GM15510 (cell line): Measurements from ENCODE around the gene LMOD1.

ENCODE experiments used
- POLR2A ChIP-seq: IDR thresholded peaks from 3 replicates; pipeline ENCODE4 v1.6.1; 2011; ENCODE audit warnings: borderline replicate concordance; ENCODE audit not compliant: insufficient read length; ENCODE audit errors: extremely low read depth

Gene LMOD1

DNA sequence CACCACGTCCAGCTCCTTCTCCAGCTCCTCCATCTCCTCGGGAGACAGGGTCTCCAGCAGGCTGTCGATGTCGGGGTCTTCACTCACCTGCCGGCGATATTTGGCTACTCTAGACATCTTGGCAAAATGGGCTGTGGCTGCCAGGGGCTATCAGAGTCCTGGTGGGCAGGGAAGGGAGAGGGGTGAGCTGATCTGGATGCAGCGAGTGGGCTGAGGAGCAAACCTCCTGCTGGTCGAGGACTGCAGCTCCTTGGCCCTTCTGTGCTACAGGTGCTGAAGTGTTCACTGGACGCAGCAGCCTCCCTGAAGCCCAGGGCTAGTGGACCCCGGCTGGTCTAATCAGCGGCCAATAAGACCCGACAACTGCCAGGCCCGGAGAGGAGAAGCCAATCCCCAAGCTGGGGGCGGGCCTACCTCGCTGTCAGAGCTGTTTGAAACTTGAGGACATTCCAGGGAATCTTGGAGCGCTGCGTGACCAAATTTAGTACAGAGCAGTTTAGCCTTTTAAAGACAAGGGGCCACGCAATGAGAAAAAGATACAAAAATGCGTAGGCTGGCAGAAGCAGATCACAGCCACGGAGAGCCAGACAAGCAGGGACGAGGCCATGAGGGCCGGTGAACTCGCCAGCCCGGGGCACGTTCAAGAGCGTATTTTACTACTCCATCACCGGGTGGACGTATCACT lies at the start of gene LMOD1:
LMOD1 (minus strand) TSS at position 325 of the 685 bp plus-strand sequence; CDS start at position 117, 208 bp downstream.
- TF ChIP-seq POLR2A, result no peak

DNA sequence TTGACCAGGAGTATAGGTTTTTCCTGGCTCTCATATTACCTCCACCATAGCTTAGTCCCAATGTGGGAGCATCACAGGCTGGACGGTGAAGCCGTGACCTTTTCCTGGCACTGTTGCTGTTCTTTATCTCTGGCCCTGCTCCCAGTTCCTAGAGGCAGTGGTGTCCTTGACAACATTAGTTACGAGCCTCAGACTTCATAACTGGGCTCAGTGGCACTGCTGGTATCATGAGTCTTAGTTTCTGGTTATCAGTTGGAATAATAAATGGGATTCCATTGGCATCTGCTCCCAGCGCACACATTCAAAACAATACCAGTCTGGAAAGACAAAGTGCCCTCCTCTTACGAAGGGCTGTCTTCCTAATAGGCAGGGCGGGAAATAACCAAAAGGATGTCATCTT lies 44.1 kb upstream of the LMOD1 start:
- TF ChIP-seq POLR2A, result no peak

DNA sequence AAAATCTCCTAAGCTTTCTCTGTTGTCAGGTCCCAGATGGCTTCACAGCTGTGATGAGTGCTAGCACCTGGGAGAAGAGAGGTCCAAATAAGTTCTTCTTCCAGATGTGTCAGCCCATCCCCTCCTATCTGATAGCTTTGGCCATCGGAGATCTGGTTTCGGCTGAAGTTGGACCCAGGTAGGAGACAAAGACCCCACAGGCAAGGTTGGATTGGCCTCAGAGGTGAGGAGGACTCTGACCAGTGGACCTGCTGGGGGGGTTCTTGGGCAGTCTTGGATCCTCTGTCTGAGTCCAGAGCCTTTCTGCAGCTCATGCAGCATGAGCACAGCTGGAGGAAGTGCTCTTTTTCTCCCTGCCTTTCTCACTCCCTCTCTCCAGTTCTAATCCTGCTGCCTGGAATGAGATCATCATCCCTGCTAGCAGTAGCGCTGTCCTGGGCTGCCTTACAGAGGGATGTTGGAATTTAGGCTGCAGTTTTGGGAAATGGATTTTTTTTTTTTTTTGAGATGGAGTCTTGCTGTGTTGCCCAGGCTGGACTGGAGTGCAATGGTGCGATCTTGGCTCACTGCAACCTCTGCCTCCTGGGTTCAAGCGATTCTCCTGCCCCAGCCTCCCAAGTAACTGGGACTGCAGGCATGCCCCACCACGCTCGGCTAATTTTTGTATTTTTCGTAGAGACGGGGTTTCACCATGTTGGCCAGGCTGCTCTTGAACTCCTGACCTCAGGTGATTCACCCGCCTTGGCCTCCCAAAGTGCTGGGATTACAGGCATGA lies 43.2 kb upstream of the LMOD1 start:
- TF ChIP-seq POLR2A, result no peak

DNA sequence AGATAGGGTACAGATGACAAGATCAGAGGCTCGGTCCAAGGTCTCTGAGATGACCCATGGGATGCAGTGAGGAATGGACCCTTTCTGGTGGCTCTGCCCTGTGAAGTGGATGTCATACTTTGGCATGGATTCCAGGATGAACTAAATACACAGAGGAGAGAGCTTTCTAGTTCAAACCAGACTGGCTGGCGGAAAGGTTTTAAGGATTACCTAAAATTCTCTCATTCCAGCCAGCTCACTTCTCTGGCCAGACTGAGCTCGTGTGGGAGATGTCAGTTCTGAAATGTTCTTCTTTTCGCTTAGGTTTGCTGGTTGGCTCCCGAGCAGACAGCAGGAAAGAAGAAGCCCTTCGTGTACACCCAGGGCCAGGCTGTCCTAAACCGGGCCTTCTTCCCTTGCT lies 42.3 kb upstream of the LMOD1 start:
- no peak for TF ChIP-seq POLR2A

DNA sequence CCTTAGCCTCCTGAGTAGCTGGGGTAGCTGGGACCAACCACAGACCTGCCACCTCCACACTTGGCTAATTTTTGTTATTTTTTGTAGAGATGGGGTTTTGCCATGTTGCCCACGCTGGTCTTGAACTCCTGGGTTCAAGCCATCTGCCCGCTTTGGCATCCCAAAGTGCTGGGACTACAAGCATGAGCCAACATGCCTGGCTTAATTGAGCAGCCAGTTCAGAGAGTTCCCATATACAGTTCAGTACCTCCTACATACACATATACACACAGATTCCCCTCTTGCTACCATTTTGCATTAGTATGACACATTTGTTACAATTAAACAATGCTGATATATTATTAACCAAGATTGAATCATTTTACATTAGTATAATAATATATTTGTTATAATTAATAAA lies 39.0 kb upstream of the LMOD1 start:
- TF ChIP-seq POLR2A, result no peak

DNA sequence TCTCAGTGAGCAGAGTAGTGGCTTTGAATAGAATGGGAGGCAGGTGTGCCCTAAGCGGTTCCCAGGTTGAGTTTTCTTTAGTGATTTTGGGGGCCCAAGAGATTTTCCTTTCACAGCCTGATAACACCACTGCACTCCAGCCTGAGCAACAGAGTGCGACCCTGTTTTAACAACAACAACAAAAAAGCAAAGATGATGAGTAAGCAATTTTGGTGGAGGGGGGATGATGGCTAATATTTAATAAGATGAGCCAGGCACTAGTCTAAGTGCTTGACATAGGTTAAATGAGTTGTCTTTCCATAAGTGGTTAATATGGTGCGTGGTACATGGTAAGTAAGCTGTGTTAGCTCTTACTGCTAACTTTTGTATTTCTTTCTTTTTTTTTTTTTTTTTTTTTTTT lies 38.1 kb upstream of the LMOD1 start:
- no peak for TF ChIP-seq POLR2A

DNA sequence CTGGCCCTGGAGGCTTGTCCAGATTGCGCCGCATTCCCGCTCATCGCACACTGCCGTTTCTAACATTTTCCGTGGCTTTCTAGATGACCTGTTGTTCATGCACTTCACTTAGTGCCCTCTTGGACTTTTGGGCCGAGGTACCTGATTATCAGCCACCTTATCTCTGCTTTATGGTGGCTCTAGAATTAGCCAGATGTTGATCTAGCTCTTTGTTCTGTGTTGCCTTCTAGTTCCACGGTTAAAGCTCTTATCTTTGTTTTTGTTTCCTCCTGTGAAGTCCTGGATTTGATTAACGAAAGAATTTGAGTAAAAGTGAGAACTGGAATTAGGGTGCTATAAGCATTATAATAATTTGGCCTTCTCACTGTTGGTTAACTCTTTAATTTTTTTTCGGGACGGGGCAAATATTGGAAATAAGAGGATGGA lies 37.0 kb upstream of the LMOD1 start:
- no peak for TF ChIP-seq POLR2A

DNA sequence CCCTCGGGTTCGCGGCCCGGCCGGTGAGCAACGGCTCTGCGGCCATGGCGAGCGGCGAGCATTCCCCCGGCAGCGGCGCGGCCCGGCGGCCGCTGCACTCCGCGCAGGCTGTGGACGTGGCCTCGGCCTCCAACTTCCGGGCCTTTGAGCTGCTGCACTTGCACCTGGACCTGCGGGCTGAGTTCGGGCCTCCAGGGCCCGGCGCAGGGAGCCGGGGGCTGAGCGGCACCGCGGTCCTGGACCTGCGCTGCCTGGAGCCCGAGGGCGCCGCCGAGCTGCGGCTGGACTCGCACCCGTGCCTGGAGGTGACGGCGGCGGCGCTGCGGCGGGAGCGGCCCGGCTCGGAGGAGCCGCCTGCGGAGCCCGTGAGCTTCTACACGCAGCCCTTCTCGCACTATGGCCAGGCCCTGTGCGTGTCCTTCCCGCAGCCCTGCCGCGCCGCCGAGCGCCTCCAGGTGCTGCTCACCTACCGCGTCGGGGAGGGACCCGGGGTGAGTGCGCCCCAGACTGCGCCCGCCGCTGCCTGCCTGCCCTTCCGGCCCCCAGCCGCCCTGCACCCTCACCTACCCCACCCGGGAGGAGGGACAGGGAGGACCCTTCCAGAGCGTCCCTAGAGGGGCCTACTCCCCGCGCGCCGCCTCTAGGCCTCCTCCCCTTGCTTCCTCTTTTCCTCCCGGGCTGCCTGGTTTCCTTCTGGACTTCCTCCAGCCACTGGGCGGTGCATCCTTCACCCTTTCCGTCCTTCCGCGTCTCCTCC lies 36.5 kb upstream of the LMOD1 start, which contains the start of gene RNPEP:
RNPEP (plus strand) TSS at position 26 of the 757 bp plus-strand sequence; CDS start at position 45, 19 bp downstream.
- peak; percentile 85 for TF ChIP-seq POLR2A

DNA sequence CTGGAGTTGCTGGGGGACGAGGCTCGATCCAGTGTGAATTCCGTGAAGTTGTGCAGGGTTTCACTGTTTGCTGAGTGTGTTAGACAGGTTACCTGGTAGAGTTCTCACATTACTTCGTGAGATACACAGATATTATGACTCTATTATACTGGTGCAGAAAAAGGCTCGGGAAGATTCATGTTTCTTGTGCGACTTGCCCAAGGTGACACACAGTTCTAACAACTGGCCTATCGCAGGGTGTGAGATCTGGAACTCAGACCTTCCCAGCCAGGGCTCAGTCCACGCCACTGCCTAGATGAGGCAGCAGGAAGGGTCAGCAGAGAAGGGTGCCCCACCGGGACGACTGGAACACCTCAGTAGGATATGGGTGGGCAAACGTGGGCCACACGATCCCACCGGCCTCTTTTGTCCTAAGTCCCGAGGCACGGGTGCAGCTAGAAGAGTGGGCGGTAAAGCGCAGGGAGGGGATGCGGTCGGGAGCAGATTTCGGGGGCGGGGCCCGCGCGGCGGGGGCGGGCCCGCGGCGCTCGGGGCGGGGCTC lies 35.8 kb upstream of the LMOD1 start:
- TF ChIP-seq POLR2A, result no peak

DNA sequence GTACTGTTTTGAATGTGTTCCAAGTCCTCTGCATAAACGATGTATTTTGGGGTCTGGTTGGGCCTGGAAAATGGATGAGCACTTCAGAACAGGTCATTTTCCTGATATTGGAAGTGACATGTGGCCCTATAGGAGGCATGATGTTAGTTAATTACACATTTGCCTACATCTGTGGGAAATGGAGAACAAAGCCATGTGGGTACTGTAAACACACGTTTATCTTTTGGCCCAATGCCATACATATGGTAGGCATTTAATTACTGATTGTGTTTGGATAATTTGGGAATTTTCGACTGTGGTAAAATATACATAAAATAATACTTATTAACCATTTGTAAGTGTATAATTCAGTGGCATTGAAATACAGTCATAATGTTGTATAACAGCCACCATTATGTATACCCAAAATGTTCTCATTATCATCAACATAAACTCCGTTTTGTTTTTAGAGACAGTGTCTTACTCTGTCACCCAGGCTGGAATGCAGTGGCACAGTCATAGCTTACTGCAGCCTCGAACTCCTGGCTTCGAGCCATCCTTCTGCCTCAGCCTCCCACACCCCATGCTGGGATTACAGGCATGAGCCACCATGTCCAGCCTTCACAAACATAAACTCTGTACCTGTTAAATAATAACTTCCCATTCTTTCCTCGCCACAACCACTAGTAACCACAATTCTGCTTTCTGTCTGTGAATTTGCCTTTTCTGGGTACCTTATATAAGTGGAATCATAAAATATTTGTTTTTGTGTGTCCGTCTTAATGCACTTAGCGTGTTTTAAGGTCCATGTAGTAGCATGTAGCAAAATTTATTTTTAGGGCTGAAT lies 24.2 kb upstream of the LMOD1 start:
- TF ChIP-seq POLR2A, result no peak

DNA sequence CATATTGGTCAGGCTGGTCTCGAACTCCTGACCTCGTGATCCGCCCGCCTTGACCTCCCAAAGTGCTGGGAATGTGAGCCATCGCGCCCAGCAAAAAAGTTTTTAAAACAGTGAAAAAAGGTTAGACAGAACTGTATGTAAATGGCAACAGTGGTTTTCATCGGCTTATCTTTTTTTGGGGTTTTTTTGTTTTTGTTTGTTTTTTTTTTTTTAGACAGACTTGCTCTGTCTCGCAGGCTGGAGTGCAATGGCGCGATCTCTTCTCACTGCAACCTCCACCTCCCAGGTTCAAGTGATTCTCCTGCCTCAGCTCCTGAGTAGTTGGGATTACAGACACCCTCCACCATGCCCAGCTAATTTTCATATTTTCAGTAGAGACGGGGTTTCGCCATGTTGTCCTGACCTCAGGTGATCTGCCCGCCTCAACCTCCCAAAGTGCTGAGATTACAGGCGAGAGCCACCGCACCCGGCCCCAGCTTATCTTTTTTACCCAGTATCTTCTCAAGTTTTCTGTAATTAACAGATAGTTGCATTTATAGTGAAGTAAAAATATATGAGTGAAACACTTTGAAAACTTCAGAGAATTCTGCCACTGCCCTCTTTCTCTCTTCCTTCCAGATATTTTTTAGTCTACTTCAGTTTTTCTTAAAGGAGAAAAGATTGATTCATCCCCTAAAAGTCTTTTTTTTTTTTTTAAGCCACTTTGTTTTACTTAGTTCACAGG lies 22.0 kb upstream of the LMOD1 start:
- TF ChIP-seq POLR2A, result no peak

DNA sequence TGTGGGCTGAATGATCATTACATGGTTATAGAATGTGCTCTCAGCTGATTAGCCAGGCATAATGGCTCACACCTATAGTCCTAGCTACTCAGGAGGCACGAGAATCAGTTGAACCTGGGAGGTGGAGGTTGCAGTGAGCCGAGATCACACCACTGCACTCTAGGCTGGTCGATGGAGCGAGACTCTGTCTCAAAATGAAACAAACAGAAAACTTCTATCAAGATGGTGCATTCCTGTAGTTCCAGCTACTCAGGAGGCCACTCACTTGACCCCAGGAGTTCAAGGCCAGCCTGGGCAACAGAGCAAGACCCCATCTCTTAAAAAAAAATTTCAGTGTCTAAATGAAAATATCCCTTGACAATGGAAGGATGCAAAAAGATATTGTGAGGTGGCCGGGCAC lies 19.8 kb upstream of the LMOD1 start:
- TF ChIP-seq POLR2A, result no peak

DNA sequence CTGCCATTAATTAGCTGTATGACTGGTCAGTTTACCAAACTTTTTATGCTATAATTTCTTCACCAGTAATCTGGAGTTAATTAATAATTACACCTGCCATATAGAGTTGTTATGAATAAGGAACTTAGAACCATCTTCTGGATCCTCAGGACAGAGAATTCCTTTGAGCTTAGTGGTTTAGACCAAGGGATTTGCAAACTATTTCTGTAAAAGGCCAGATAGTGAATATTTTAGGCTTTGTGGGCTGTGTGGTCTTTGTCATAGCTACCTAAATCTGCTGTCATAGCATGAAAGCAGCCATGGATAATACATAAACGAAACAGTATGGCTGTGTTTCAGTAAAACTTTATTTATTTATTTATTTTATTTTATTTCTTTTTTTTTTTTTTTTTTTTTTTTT lies 17.9 kb upstream of the LMOD1 start:
- TF ChIP-seq POLR2A, result no peak
